ENCODE results near the gene KLK3.

KLK3 gene

DNA sequence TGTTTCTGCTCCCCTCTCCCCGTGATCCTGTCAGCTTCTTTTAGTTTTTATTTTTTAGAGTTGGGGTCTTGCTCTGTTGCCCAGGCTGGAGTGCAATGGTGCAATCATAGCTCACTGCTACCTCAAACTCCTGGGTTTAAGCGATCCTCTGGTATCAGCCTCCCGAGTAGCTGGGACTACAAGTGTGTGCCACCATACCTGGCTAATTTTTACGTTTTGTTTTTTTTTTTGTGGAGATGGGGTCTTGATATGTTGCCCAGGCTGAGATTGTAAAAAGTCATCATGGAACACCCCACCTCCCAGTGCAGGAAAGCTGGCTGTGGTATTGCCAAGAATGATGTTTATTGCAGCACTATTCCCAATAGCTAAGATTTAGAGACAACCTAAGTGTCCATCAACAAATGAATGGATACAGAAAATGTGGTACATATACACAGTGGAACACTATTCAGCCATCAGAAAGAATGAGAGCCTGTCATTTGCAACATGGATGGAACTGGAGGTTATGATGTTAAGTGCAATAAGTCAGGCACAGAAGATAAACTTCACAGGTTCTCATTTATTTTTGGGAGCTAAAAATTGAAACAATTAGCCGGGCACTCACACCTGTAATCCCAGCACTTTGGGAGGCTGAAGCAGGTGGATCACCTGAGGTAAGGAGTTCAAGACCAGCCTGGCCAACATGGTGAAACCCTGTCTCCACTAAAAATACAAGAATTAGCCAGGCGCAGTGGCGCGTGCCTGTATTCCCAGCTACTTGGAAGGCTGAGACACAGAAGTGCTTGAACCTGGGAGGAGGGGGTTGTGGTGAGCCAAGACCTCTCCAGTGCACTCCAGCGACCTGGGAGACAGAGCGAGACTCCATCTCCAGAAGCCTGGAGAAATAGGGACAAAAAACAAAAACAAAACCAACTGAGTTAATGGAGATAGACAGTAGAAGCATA is 14.7 kb upstream of the KLK3 start:
- no peaks in the 10 kb centered on the region for H3K79me2 ChIP-seq (ENCODE audit: low read length)
- H3K9me3 ChIP-seq (replicated peaks; ENCODE audit: insufficient read depth, low read length): no peaks in the 10 kb centered on the region
- DNase-seq: no peak
- peaks cover 7% of the 10 kb centered on the region; the same call in 1 of the 2 replicates for H3K4me1 ChIP-seq (ENCODE audit: low read length)
- TF ChIP-seq EZH2 (optimal IDR thresholded peaks at IDR 0.05; ENCODE audit: low read depth, low read length) (no peak), EZH2phosphoT487 (IDR thresholded peaks at IDR 0.05; ENCODE audit: low read length) (no peak)
- TF ChIP-seq, protein P1, sequence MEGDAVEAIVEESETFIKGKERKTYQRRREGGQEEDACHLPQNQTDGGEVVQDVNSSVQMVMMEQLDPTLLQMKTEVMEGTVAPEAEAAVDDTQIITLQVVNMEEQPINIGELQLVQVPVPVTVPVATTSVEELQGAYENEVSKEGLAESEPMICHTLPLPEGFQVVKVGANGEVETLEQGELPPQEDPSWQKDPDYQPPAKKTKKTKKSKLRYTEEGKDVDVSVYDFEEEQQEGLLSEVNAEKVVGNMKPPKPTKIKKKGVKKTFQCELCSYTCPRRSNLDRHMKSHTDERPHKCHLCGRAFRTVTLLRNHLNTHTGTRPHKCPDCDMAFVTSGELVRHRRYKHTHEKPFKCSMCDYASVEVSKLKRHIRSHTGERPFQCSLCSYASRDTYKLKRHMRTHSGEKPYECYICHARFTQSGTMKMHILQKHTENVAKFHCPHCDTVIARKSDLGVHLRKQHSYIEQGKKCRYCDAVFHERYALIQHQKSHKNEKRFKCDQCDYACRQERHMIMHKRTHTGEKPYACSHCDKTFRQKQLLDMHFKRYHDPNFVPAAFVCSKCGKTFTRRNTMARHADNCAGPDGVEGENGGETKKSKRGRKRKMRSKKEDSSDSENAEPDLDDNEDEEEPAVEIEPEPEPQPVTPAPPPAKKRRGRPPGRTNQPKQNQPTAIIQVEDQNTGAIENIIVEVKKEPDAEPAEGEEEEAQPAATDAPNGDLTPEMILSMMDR (IDR thresholded peaks at IDR 0.05; ENCODE audit: low read length): no peak
- no peaks in the 10 kb centered on the region for H4K20me1 ChIP-seq (ENCODE audit: insufficient read depth, low read length)
- no peaks in the 10 kb centered on the region for H3F3A ChIP-seq (ENCODE audit: insufficient read depth, low read length)
- no peak overlapping the region for H3K4me3 ChIP-seq (ENCODE audit: low read length)
- no peak overlapping the region for H3K27ac ChIP-seq (ENCODE audit: low read length)
- no peaks in the 10 kb centered on the region for H3K9me2 ChIP-seq (replicated peaks; ENCODE audit: insufficient read depth, low read length)
- no peak overlapping the region for H2AFZ ChIP-seq (ENCODE audit: low read length)
- H3K4me2 ChIP-seq (ENCODE audit: low read depth, low read length): no peak overlapping the region
- H3K36me3 ChIP-seq (replicated peaks; ENCODE audit: insufficient read depth, low read length): no peaks in the 10 kb centered on the region
- H3K27me3 ChIP-seq (replicated peaks; ENCODE audit: insufficient read depth, low read length): peaks cover 63% of the 10 kb centered on the region
- no peak overlapping the region for H3K9ac ChIP-seq (ENCODE audit: low read length)

DNA sequence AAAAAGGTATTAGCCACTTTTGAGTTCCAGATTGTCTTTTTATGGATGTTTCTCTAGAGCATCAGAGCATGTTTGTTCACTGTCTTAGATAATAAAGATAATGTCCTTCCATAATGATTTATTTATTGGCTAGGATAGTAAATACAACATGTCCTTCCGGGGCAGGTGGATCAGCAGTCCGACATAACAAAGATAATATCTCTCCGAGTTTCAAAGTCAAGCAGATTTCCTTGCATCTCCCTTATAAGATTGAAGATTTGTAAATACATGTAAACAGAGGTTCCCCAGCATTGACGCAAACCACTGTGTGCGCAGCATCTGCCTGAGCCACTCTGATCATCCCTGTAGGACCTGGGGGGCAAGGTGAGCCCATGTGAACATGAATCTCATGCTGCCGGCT is 12.6 kb upstream of the KLK3 start:
- no peak overlapping the region for H3K4me3 ChIP-seq (ENCODE audit: low read length)
- H3K4me1 ChIP-seq (ENCODE audit: low read length): peaks cover 7% of the 10 kb centered on the region; the same call in 1 of the 2 replicates
- H2AFZ ChIP-seq (ENCODE audit: low read length): no peak overlapping the region
- H4K20me1 ChIP-seq (ENCODE audit: insufficient read depth, low read length): no peaks in the 10 kb centered on the region
- H3K27me3 ChIP-seq (replicated peaks; ENCODE audit: insufficient read depth, low read length): peaks cover 61% of the 10 kb centered on the region
- H3K9ac ChIP-seq (ENCODE audit: low read length): no peak overlapping the region
- H3K79me2 ChIP-seq (ENCODE audit: low read length): no peaks in the 10 kb centered on the region
- no peak for TF ChIP-seq EZH2phosphoT487 (IDR thresholded peaks at IDR 0.05; ENCODE audit: low read length)
- TF ChIP-seq EZH2 (optimal IDR thresholded peaks at IDR 0.05; ENCODE audit: low read depth, low read length): no peak
- H3K4me2 ChIP-seq (ENCODE audit: low read depth, low read length): no peak overlapping the region
- no peaks in the 10 kb centered on the region for H3K9me2 ChIP-seq (replicated peaks; ENCODE audit: insufficient read depth, low read length)
- H3F3A ChIP-seq (ENCODE audit: insufficient read depth, low read length): no peaks in the 10 kb centered on the region
- no peak for DNase-seq
- H3K27ac ChIP-seq (ENCODE audit: low read length): no peak overlapping the region
- no peaks in the 10 kb centered on the region for H3K36me3 ChIP-seq (replicated peaks; ENCODE audit: insufficient read depth, low read length)
- no peaks in the 10 kb centered on the region for H3K9me3 ChIP-seq (replicated peaks; ENCODE audit: insufficient read depth, low read length)

DNA sequence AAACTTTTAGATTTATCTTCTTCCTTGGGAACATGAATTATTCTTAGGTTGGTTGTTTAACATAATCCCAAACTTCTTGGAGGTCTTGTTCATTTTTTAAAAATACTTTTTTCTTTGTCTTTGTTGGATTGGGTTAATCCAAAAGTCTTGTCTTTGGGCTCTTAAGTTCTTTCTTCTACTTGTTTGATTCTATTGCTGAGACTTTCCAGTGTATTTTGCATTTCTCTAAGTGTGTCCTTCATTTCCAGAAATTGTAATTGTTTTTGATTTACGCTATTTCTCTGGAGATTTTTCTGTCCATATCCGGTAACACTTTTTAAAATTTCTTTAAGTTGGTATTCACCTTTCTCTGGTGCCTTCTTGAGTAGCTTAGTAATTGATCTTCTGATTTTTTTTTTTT is 11.5 kb upstream of the KLK3 start:
- Histone ChIP-seq H3F3A (ENCODE audit: insufficient read depth, low read length) (no peaks in the 10 kb centered on the region), H3K27ac (ENCODE audit: low read length) (no peak overlapping the region), H3K27me3 (replicated peaks; ENCODE audit: insufficient read depth, low read length) (peaks cover 64% of the 10 kb centered on the region), H3K79me2 (ENCODE audit: low read length) (no peaks in the 10 kb centered on the region), H2AFZ (ENCODE audit: low read length) (no peak overlapping the region), H3K9me2 (replicated peaks; ENCODE audit: insufficient read depth, low read length) (no peaks in the 10 kb centered on the region), H3K4me2 (ENCODE audit: low read depth, low read length) (no peak overlapping the region), H3K4me1 (ENCODE audit: low read length) (peaks cover 7% of the 10 kb centered on the region; the same call in 1 of the 2 replicates), H4K20me1 (ENCODE audit: insufficient read depth, low read length) (no peaks in the 10 kb centered on the region), H3K9ac (ENCODE audit: low read length) (no peak overlapping the region), H3K36me3 (replicated peaks; ENCODE audit: insufficient read depth, low read length) (no peaks in the 10 kb centered on the region), H3K9me3 (replicated peaks; ENCODE audit: insufficient read depth, low read length) (no peaks in the 10 kb centered on the region), H3K4me3 (ENCODE audit: low read length) (no peak overlapping the region)
- no peak for DNase-seq
- no peak for TF ChIP-seq EZH2phosphoT487 (IDR thresholded peaks at IDR 0.05; ENCODE audit: low read length)
- TF ChIP-seq, protein P1 (IDR thresholded peaks at IDR 0.05; ENCODE audit: low read length): no peak
- TF ChIP-seq EZH2 (optimal IDR thresholded peaks at IDR 0.05; ENCODE audit: low read depth, low read length): no peak
